ENCODE results near the gene LTV1.
"Not testable (repeated sequence)": the region's sequence is repeated elsewhere in the genome, so short reads cannot be mapped to it uniquely, and the experiment has no call there.

The LTV1 gene

DNA sequence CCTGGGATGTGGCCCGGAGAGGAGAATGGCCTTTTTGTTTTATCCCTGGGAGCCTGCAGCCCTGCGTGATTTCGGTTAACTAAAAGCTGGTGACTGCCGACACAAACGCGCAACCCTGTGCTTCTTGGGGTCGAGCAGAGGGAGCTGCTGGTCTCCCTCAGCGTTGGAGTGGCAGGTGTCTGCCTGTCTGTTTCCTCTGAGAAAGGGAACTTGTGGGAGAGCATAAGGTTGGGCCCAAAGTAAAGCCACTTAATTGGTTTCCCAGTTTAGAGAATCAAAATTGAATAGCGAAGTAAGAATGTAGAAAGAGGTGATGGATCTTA is 500 bp downstream of the LTV1 start:
- DNase-seq (ENCODE audit: low read depth), result no peak

DNA sequence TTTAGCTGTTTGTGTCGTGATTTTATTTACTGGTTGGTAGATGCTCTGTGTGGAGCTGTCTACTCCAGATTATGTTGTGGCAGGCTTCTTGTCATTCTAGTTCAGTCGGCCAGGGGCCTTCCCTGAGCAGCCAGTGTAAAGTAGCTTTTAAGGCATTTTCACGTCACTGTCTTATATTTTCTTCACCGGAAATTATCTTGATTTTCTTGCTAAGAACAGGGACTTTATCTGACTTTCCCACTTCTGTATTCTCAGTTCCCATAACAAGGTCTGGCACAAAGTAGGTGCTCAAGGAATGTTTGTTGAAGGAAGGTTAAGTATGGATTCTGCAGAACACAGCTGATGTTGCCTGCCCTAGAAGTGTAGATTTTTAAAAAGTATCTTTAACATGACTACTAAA is 868 bp downstream of the LTV1 start:
- DNase-seq (ENCODE audit: low read depth), result no peak

DNA sequence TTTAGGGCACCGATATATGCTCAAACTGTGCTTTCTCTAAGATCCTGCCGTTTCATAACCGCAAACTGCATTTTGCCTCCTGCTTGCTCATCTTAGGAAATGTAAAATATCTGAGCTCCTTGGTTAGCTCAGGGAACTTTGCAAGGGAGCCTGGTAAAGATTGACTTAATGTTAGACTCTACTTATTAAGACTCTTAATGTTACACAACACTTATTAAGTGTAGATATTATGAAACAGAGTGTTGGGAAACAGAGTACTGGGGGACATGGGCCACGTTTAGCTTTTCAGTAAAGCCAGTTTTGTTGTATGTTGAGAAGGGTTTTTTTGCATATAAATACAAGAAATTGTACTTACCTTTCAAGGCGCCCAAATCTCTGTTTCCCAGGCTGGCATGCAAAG is 1.9 kb downstream of the LTV1 start:
- no peak for DNase-seq (ENCODE audit: low read depth)

DNA sequence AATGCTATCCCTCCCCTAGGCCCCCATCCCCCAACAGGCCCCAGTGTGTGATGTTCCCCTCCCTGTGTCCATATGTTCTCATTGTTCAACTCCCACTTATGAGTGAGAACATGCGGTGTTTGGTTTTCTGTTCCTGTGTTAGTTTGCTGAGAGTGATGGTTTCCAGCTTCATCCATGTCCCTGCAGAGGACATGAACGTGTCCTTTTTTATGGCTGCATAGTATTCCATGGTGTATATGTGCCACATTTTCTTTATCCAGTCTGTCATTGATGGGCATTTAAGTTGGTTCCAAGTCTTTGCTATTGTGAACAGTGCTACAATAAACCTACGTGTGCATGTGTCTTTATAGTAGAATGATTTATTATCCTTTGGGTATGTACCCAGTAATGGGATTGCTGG is 8.6 kb downstream of the LTV1 start:
- DNase-seq (ENCODE audit: low read depth), result not testable (repeated sequence)

DNA sequence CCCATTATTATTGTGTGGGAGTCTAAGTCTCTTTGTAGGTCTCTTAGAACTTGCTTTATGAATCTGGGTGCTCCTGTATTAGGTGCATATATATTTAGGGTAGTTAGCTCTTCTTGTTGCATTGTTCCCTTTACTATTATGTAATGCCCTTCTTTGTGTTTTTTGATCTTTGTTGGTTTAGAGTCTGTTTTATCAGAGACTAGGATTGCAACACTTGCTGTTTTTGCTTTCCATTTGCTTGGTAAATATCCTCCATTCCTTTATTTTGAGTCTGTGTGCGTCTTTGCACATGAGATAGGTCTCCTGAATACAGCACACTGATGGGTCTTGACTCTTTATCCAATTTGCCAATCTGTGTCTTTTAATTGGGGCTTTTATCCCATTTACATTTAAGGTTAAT is 11.9 kb downstream of the LTV1 start:
- not testable (repeated sequence) for DNase-seq (ENCODE audit: low read depth)

DNA sequence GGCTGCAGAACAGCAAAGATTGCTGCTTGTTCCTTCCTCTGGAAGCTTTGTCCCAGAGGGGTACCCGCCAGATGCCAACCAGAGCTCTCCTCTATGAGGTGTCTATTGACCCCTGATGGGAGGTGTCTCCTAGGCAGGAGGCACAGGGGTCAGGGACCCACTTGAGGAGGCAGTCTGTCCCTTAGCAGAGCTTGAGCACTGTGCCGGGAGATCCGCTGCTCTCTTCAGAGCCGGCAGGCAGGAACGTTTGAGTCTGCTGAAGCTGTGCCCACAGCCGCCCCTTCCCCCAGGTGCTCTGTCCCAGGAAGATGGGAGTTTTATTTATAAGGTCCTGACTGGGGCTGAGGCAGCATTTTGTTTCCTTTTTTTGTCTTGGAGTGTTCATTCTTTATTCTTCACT is 13.6 kb downstream of the LTV1 start:
- DNase-seq (ENCODE audit: low read depth), result not testable (repeated sequence)

DNA sequence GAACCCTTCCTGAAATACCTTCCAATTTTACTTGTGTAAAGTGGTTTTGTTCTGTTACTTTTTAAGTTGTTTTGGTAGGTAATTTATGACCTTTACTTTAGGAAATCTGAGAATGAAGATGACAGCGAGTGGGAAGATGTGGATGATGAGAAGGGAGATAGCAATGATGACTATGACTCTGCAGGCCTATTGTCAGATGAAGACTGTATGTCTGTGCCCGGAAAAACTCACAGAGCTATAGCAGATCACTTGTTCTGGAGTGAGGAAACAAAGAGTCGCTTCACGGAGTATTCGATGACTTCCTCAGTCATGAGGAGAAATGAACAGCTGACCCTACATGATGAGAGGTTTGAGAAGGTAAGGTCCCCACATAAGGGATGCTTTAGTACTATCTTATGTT is 14.5 kb downstream of the LTV1 start:
- no peak for DNase-seq (ENCODE audit: low read depth)

DNA sequence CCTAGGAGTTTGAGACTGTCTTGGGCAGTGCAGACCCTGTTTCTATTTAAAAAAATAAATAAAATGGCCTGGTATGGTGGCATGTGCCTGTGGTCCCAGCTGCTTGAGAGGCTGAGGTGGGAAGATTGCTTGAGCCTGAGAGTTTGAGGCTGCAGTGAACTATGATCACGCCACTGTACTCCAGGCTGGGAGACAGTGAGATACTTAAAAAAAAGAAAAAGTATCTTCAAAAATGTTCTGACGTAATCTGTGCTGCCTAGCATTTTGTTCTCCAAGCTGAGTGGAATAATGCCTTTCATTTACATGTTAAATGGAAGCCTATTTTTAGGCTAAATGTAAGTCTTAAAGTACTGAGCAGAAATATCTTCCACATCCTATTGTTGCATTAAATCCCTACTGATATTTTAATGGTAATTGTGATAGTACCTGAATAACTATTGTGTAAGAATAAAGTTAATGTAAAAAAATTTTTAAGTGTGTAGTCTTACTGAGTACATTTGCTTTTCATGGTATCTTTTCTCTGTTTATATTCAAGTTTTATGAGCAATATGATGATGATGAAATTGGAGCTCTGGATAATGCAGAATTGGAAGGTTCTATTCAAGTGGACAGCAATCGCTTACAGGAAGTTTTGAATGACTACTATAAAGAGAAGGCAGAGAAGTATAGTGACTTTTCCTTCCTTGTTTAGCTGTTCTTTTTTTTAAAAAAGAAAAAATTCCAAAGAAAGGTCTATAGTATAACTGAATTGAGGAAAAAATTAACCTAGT is 16.9 kb downstream of the LTV1 start:
- DNase-seq (ENCODE audit: low read depth), result no peak

DNA sequence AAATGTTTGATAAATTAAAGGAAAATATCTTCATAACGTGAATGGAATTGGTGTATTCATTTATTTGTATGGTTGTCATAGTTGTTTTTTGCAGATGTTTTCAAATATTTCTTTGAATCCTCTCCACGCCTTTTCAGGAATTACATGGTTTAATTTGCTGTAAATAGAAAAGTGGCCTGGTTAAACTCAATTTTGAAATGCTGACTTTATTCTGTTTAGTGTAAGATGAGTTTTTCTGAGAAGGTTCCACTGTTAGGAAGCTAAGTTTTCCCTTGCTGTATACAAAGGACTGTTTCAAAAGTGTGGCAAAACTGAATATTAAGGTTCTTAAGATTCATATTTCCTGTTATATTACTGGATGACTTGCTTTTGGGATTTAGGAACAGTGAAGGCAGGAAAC is 20.6 kb downstream of the LTV1 start:
- DNase-seq (ENCODE audit: low read depth), result no peak

DNA sequence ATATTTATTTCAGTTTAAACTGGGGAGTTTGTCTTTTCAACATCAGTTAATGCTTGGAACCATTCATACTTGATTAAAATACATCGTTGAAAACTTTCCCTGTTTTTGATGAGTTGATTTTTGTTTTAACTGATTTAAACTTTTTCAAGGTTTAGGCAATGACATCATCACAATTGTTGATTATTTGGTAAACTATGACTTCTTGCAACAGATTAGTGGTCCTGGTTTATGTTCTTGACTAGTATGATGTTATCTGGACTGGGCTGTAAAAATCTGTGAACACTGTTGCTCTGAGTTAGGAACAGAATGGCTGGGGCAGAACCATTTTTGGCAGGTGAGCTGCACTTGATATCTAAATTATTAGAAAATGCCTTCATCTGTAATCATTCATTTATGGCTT is 21.1 kb downstream of the LTV1 start, which contains the start of gene ZC2HC1B:
Gene ZC2HC1B, plus strand, starts transcription at position 241 of the 400 bp plus-strand sequence. Its CDS starts 66 bp downstream, at position 307.
- no peak for DNase-seq (ENCODE audit: low read depth)

DNA sequence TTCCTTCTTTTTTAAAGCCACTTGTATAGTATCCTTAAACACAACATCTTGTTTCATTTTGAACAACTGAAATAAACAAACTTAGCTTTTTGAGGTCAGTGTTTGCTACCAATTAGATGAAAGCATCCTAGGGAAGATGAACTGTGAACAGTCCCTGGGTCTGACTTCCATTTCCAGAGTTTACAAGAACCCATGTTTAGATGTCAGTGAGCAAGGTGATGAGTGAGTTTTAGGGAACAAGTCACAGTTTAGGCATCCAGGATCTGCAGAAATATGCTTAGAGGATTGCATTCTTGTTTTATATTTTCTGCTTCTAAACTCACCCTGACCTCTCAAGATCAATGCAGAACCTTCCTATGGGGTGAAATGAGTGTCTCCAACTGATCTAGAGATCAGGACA is 24.1 kb downstream of the LTV1 start:
- no peak for DNase-seq (ENCODE audit: low read depth)

DNA sequence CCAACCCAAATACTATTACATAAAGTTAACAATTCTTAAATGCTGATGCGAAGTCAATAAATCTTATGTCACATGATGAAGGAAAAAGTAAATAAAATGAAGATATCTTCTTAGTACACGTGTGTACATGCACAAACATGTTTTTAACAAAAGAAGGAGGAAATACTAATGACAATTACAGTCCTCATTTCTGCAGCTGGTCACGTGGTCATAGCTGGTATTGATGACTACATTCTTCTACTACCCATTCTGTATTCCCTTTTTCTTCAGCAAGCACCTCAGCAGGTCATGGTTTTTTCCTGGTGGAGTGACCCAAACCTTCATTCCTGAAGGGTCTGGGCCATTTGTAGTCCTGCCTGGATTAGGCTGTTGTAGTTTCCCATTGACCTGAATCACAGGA is 25.7 kb downstream of the LTV1 start:
- not testable (repeated sequence) for DNase-seq (ENCODE audit: low read depth)

DNA sequence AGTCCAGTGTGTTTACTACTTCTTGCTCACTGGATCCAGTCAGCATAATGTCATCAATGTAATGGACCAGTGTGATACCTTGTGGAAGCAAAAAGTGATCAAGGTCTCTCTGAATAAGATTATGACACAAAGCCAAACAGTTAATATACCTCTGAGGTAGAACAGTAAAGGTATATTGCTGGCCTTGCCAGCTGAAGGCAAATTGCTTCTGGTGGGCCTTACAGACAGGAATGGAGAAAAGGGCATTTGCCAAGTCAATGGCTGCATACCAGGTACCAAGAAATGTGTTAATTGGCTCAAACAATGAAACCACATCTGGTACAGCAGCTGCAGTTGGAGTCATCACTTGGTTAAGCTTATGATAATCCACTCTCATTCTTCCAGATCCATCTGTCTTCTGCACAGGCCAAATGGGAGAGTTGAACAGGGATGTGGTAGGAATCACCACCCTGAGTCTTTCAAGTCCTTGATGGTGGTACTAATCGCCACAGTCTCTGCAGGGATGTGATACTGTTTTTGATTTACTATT is 28.1 kb downstream of the LTV1 start:
- not testable (repeated sequence) for DNase-seq (ENCODE audit: low read depth)

DNA sequence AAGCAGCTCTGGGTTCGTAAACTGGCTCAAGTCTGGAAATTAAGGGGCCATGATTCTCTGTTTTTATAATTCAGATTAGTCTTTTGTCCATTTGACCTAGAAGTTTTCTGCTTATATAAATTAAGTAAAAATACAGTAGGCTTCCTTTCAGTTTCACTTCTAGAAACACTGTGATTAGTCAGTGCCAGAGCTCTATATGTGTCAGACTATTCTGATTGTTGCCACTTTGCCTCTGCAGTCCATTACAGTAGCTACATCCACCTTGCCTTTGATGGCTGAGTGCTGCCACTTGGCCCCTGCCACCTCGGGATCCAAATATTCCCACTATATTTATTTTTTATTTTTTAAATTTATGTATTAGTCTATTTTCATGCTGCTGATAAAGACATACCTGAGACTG is 29.1 kb downstream of the LTV1 start:
- DNase-seq (ENCODE audit: low read depth), result no peak

DNA sequence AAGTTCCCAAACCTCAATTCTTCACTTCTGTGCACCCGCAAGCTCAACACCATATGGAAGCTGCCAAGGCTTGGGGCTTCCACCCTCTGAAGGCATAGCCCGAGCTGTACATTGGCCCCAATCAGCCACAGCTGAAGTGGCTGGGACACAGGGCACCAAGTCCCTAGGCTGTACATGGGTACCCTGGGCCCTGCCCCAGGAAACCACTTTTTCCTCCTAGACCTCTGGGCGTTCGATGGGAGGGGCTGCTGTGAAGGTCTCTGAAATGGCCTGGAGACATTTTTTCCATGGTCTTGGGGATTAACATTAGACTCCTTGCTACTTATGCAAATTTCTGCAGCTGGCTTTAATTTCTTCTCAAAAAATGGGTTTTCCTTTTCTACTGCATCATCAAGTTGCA is 30.5 kb downstream of the LTV1 start:
- not testable (repeated sequence) for DNase-seq (ENCODE audit: low read depth)

DNA sequence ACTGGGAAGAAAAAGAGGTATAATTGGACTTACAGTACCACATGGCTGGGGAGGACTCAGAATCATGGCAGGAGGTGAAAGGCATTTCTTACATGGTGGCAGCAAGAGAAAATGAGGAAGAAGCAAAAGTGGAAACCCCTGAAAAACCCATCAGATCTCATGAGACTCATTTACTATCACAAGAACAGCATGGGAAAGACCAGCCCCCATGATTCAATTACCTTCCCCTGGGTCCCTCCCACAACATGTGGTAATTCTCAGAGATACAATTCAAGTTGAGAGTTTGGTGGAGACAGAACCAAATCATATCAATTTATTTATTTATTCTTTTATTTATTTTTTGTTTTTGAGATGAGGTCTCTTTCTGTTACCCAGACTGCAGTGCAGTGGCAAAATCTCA is 31.4 kb downstream of the LTV1 start:
- not testable (repeated sequence) for DNase-seq (ENCODE audit: low read depth)

DNA sequence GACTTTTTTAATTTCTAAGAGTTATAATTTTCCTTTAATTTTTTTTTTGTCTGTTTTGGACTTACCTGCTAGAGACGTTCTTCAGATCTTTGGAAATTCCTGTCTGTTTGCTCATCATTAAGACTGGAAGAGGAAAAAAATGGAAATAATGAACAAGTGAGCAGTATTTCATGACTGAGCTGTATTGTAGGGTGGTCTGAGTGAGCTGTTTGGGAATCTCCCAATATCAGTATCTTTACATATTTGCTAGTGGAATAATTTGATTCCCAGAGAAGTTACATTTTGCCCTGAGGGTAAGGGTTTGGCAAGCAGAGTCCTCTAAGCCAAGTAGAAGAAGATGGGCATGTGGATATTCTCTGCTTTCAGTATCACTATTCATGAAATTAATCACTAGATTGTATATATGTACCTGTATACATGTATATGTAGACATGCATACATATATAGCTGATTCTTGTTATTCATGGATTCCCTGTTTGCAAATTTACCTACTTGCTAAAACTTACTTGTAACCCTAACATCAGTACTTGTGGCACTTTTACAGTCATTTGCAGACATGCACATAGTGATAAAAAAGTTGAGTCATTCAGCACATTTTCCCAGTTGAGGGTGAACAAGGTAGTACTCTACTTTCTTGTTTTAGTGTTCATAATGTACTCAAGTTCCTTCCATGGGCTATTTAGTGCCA is 34.6 kb downstream of the LTV1 start:
- no peak for DNase-seq (ENCODE audit: low read depth)

DNA sequence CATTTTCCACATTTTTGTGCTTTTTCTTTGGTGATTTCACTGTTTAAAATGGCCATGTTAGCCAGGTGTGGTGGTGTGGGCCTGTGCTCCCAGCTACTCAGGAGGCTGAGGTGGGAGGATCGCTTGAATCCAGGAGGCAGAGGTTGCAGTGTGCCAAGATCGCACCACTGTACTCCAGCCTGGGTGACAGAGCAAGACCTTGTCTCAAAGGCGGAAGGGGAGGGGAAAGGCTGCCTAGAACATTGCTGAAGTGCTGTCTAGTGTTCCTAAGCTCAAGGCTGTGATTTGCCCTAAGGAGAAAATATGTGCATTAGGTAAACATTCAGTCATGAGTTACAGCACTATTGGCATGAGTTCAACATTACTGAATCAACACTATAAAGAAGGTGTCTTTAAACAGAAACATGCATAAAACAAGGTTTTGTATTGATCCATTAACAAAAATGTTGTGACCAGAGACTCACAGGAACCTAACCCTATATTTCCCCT is 35.2 kb downstream of the LTV1 start:
- DNase-seq (ENCODE audit: low read depth), result no peak

DNA sequence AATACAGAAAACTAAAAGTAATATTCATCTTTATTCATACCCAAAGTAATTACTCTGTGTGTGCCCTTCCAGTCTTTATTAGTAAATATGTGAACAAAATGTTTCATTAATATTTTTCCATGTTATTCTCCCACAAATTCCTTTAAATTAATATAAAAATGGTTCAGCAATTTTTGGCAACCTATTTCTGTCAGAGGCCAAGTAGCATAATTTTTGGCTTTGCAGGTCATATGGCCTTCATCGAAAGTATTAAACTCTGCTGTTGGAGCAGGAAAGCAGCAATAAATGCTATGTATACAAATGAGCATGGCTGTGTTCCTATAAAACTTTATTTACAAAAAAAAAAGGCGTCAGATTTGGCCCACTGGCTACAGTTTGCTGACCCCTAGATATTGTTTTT is 37.3 kb downstream of the LTV1 start:
- no peak for DNase-seq (ENCODE audit: low read depth)

DNA sequence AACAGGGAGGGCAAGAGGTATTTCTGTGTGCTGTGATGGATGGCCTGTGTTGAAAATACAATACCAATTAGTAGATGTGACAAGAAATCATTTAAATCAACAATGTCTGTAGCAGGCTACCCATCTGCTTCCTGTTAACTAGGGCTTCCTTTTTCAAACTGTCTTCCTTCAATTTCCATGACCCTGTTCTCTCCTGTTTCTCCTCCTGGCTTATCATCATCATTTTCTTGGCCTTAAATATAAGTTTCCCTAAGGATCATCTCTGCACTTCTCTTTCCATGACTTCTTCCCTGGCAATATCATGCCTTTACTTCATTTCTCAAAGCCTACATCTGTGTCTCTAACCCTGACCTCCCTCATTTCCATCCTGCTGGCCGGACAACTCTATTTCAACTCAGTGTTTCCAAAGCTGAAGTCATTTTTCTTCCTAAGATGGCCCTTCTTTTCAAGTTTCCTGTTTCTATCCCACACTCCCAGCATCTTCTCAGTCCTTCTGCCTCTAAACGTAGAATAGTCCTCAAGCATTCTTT is 39.3 kb downstream of the LTV1 start:
- no peak for DNase-seq (ENCODE audit: low read depth)

DNA sequence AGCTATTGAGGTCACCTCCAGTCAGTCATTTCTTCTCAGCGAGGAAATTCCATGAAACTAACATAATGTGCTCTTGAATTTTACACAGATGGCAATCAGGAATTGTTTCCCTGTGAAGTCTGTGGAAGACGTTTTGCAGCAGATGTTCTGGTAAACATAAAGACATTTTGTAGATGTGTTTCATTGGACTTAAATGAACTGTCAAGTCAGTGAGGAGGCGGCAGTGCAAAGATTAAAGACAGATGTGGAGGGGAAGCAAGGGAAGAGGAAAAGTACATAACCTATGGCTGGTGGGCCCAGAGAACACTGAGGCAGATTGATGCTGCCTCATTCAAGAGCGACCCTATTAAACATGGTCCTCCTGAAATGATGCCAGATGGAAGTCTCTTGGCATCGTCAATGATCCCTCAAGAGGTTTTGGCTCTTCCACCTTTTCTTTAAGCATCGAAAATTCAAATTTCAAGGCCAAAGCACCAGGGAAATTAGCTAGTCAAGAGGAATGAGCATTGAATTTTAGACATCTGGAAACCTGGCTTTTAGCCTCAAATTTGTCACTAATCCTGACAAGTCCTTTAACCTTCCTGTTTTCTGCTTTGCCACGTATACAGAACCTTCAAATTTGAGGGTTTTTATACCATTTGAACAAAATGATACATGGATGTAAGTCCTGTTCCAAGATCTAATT is 41.2 kb downstream of the LTV1 start:
- no peak for DNase-seq (ENCODE audit: low read depth)

DNA sequence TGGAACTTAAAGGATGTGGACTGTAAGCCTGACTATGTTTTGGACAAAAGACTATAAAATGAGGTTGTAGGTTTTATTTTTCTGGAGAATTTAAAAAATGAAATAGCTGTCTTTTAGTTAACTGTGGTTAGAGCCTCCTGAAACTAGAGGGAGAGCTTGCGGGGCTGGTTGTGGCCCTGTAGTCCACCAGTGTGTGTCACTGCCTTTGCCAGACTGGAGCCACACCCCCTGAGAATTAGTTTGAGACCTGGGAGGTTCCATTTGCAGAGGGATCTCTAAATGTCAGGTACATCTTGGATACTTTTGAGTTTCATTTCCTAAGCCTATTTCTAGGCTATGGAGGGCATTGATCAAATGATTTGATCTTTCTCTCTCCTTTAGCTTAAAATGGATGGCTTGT is 42.0 kb downstream of the LTV1 start:
- DNase-seq (ENCODE audit: low read depth), result no peak

DNA sequence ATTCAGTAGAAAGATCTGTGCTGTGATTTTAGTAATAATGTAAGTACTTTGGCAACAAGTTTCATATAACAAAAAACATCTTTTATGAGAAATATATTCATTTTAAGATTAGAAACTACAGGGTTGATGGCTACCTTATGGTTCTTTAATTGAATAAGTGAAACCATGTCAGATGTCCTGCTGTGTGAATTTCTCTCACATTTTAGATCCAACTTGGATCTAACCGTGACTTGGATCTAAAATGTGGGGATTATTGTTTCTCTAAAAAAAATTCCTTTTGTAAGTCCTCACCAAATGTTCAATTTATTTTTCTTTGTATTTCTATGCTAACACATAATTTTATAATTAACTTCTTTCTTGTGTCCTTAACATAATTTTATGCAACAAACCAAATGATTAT is 51.5 kb downstream of the LTV1 start:
- no peak for DNase-seq (ENCODE audit: low read depth)
